22Rv1 (cell line): Measurements from ENCODE around the gene PPP3CA.

Source experiments
- H3K27ac ChIP-seq: fragments of 450-650 bp; 2 replicates; pipeline ENCODE4 v1.5.1; 2017
- CTCF ChIP-seq: fragments of 450-650 bp; IDR thresholded peaks from 2 replicates; pipeline ENCODE4 v1.5.1; 2017; ENCODE audit warnings: mild to moderate bottlenecking
- ZFX ChIP-seq: fragments of 450-650 bp; IDR thresholded peaks from 2 replicates; pipeline ENCODE4 v1.6.1; 2017; ENCODE audit warnings: antibody characterized with exemption, borderline replicate concordance

The PPP3CA gene

DNA sequence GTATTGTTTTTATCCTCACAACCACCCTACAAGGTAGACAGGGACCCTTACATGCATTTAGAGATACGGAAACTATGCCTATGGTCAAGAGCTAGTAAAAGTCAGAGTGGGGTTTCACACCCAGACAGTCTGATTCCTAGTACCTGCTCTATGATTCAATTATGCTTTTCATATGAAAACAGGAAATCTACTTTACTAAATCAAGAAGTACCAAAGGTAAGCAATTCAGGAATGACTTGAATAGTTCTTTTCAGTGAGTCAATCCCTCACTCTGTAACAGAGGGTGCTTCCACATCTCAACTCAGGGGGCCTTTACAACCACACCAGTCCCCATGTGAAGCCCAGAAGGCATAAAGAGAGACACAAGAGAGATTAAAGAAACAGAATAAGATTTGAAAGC lies 191.4 kb downstream of the PPP3CA start:
- no peak for TF ChIP-seq CTCF
- TF ChIP-seq ZFX, result no peak
- peak overlapping the region; percentile 97 for H3K27ac ChIP-seq

GRCh38 chr4:101155368-101155767 lies 192.0 kb downstream of the PPP3CA start:
- TF ChIP-seq ZFX (no peak), CTCF (no peak)
- H3K27ac ChIP-seq, result peak overlapping the region; percentile 97

GRCh38 chr4:101153653-101154052 lies 193.7 kb downstream of the PPP3CA start:
- H3K27ac ChIP-seq, result peak overlapping the region; percentile 97
- TF ChIP-seq ZFX, result no peak
- TF ChIP-seq CTCF, result no peak

- H3K27ac ChIP-seq, result peak overlapping the region; percentile 97
- no peak for TF ChIP-seq CTCF
- TF ChIP-seq ZFX, result no peak
Observed at GRCh38 chr4:101152521-101152920, 194.8 kb downstream of the PPP3CA start.

GRCh38 chr4:101148551-101148950 lies 198.8 kb downstream of the PPP3CA start:
- peak overlapping the region; percentile 97 for H3K27ac ChIP-seq
- TF ChIP-seq CTCF, result no peak
- TF ChIP-seq ZFX, result no peak

DNA sequence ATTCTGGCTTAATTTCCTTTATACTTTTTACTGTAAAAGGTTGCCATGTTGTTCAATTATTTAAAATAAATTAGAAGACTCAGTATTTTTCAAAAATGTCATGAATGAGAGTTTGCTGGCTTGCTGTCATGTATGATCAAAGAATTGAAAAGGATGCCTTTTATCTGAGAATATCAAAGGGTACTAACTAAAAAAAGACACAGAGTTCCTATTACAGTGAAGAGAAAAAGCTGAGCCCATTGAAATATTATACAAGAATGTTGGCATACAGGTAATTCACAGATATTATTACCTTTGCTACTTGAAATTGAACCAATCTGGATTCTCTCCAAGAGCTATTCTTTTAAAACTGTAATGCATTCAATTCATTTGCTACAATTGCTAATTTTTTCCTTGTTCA lies 200.0 kb downstream of the PPP3CA start:
- no peak for TF ChIP-seq CTCF
- no peak for TF ChIP-seq ZFX
- H3K27ac ChIP-seq, result peak overlapping the region; percentile 61

DNA sequence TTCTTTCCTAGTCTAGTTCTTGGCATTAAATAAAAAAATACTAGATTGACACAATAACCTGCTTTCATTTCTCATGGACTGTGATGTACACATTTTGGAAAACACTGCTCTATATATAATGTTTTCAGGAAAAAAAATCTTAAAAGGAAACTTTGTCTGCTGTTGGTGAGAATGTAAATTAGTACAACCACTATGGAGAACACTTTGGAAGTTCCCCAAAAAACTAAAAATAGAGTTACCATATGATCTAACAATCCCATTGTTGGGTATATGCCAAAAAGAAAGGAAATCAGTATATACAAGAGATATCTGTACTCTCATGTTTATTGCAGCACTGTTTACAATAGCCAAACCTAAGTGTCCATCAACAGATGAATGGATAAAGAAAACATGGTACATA lies 202.3 kb downstream of the PPP3CA start:
- TF ChIP-seq CTCF (no peak), ZFX (no peak)
- peak overlapping the region; percentile 61 for H3K27ac ChIP-seq
